SJSA1 (cell line): ENCODE measurements around the gene RBBP7. TPM values are rescaled to one million over a fixed set of nuclear protein-coding genes. Genes with fewer than 3 reads are reported as not detected.

Source experiments
- total RNA-seq: library from RNA; depleted of rRNA; stranded (reverse); fragments of >200 nt; shearing (Covaris generic); gene quantifications from 2 replicates; pipeline ENCODE4 v1.2.3, GENCODE V29; 2014; rRNA removed

Gene RBBP7
- total RNA-seq, 1 experiment from 2014 or later, result 175 TPM

Other genes starting within 250 kb of the RBBP7 start
- not detected in 2 replicates for gene S100G, start 220.2 kb downstream of the RBBP7 start, total RNA-seq
- gene CTPS2, start 157.7 kb downstream of the RBBP7 start, total RNA-seq, result 4.6 and 8.4 TPM in 2 replicates
- gene SYAP1, start 150.8 kb downstream of the RBBP7 start, total RNA-seq, result 26.0 and 34.6 TPM in 2 replicates
- gene TXLNG, start 83.9 kb downstream of the RBBP7 start, total RNA-seq, result 5.1 and 6.2 TPM in 2 replicates
- 0.44 and 1.8 TPM in 2 replicates for gene REPS2, start 76.3 kb upstream of the RBBP7 start, total RNA-seq